ENCODE results near the gene GP1BB.

The GP1BB gene

DNA sequence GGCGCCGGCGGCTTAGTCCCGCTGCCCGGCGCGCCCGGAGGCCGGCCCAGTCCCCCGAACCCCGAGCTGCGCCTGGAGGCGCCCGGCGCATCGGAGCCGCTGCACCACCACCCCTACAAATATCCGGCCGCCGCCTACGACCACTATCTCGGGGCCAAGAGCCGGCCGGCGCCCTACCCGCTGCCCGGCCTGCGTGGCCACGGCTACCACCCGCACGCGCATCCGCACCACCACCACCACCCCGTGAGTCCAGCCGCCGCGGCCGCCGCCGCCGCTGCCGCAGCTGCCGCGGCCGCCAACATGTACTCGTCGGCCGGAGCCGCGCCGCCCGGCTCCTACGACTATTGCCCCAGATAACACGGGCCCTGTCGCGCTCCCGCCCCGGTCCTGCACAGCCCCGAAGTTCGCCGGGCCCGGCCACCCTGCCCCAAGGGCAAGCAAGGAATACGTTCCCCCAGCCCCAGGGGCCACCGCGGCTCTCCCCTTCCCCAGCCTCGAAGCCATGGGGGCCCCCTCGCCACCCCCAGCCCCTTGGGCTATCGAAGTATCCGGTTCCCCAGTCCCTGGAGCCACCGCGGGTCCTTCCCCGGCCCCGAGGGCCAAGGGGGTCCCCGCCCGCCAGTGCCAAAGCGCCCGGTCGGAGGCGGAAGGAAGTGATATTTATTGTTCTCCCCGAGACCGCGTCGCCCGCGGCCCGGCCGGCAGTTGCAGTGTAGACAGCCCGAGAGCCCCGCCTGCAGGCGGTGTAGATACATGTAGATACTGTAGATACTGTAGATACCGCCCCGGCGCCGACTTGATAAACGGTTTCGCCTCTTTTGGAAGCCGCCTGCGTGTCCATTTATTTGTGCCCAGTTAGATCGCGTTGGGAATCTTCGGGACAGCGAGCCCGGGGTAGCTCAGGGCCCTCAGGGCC, 43.4 kb downstream of the GP1BB start:
- DNase-seq (ENCODE audit: low spot score) = peak; percentile 69

DNA sequence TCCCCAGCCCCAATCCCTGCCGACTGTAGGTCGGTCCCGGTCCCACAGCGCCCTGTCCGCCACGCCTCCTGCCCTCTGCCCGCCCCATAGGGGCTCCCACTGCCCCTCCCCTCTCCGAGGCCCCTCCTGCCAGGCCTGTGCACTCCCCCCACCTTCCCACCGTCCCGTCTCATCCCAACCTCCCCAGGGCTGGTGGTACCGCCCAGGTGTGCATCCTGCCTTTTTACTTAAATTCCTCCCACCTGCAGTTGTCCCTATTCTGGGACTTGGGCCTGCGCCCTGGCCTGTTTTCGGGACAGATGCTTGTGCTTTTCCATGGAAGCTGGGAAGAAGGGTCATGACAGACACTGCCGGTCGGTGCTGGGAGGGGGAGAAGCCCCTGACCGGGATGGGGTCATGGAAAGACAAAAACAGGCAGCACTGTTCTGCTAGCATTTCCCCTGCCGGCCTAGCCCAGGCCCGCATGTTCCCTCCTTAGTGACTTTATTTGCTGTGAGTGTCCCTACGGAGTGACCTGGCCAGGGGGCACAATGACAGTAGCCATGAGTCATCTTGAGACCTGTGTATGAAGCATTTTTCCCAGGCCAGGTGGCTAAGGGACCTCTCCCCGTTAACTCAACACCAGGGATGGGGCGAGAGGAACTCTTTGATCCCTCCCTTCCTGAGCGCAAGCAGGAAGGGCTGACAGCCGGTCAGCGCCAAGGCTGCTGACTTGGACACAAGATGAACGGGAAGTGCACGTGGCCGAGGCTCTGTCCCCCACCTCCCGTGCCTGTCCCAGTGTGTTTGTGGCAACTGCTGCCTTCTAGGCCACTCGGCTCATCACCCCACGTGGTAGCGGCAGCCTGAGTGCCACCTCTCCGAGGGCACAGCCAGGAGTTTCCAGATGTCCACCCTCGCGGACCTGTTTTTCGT, 44.3 kb downstream of the GP1BB start:
- peak; percentile 33 for DNase-seq (ENCODE audit: low spot score)

DNA sequence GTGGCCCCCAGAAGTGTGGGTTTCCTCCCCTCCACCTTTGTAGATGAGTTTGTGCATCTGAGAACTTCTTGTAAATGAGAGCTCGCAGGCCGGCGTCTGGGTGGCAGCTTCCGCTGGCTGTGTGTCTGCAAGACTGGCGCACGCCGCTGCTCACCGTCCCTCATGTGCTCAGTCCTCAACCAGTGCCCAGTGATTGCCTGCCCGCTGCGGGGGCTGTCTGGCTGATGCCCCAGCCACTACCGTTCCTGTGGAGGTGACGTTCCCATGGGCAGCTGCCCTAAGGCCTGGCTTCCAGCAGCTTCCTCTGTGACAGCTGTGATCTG, 46.0 kb downstream of the GP1BB start:
- DNase-seq (ENCODE audit: low spot score) = no peak

DNA sequence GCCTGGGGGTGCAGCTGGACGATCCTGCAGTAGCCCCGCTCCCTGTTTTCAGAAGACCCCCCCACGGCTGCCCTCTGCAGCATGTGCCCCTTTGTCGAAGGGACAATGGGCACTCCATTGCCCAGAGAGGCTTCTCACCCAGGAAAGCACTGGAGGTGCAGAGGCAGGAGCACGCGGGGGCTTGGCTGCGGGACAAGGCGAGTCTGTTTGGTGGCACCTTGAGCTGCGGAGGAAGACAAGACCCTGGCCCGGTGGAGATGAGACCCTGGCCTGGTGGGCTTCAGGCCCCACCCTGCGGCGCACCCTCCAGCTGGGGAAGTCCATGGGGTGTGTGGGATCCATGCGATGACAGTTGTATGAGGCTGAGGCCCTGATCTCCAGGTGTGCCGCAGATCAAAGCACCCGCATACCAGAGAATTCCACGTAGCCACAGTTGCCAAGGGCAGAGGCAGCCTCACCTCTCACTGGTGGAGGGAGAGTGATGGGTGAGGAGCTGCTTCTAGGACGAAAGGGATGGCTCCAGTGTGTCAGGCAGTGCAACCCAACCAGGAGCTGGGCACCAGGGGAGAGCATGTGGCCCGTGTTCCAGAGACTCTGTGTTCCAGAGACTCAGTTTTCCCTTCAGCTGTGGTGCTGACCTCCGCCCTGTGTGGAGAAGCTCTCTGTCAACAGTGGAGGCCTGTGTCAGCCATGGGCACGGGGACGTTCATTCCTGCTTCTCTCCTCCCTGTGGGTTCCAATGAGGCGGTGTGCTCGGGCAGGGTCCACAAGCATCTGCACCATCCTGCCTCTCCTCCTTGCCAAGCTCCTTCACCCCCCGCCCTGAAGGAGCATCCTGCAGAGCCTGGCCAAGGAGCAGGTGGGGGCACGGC, 47.2 kb downstream of the GP1BB start:
- DNase-seq (ENCODE audit: low spot score) = no peak

DNA sequence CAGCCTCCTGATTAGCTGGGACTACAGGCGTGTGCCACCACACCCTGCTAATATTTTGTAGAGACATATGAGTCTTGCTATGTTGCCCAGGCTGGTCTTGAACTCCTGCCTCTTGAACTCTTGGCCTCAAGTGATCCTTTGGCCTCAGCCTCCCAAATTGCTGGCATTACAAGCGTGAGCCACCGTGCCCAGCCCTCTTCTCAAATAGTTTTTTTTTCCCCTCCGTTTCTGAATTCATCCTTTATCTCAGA, 49.0 kb downstream of the GP1BB start:
- no peak for DNase-seq (ENCODE audit: low spot score)

DNA sequence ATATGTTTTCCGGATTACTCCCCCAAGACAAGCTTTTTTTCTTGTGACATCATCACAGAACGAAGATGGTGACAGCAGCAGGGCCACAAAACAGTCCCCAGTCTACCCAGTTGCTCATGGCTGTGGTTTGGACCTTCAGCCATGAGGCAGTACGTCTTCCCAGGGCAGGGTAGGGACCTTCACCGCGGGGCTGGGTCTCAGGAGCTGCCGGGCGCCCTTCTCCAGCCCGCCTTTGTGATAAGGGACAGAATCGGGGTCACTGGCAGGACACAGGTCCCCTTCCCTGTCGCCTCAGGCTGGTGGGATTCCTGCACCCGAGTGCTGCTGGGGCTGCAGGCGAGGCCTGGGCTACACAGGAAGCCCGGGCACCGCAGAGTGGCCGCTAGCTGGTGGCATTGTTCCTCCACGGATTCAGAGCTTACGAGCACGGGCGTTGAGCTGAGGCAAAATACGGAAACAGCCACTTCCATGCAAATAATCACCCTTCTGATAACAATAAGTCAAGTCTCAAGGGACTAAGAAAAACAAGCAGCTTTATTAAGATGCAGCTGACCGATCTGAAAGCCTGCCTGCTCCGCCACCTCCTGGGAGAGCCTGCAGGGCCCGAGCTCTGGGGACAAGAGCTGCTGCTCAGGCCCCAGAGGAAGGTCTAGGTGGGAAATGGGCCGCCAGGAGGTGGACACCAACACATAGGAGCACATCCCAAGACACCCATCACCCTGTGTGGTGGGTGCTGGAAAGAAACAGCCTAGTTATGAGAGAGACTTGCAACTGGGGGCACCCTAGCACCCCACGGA, 49.5 kb downstream of the GP1BB start:
- peak; percentile 27 for DNase-seq (ENCODE audit: low spot score)

DNA sequence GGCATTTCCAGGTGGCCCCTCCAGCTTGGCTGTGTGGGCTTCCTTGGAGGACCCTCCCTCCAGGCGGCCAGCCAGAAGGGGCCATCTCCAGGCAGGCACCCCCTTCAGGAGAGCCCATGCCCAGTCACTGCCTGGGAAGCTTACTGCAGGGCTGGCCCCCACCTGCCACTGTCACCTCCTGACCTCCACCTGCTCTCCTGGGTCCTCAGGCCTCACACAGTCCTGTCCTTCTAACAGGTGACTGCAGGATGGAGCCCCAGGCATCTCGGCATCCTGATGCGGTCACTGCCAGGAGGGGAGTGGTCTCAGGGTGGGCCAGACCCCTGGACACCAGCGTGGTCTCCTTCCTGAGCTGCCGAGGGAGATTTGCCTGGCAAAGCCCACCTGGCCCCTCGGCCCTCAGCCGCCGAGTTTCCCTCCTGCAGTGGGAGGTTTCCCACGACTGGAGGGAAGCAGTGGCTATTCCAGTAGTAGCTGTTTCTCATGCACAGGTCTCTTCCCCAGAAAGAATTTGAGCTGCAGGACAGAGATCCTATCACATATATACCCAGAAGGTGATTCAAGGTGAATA, 50.2 kb downstream of the GP1BB start:
- no peak for DNase-seq (ENCODE audit: low spot score)
